Measurements from ENCODE around the gene P3H3. TPM values are rescaled to one million over a fixed set of nuclear protein-coding genes. Genes with fewer than 3 reads are reported as not detected.
"Not testable (repeated sequence)": the region's sequence is repeated elsewhere in the genome, so short reads cannot be mapped to it uniquely, and the experiment has no call there.

The P3H3 gene
- total RNA-seq, 2 experiments from 2014 or later: 0.26 TPM; not detected in 1

DNA sequence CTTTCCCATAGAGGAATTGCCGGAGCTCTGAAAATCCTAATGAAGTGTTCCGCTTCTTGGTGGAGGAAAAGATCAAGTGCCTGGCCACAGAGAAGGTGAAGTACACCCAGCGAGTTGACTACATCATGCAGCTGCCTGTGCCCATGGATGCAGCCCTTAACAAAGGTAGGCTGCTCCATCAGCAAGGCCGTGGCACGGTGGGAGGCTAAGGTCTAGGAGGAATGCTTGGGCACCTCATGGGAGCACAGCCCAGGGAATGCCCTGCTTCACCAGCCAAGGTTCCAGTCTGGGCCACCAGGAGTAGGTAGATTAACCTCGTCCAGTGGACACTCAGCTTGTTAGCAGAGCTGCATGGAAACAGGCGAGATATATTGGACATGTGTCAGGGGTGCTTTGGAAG, 32.7 kb downstream of the P3H3 start:
- DNase-seq: no peak
- no peak for ATAC-seq
- H3K27ac Mint-ChIP-seq: no peak overlapping the region
- H3K4me1 Mint-ChIP-seq (ENCODE audit: low read depth): peaks cover 2% of the 10 kb centered on the region
- peaks cover 65% of the 10 kb centered on the region for H3K36me3 Mint-ChIP-seq (ENCODE audit: low read depth)
- H3K27me3 Mint-ChIP-seq (ENCODE audit: low read depth): no peaks in the 10 kb centered on the region
- CTCF ChIA-PET: interaction anchor here (1.0 to 1.1 kb wide), 2 partner anchors 11 to 323 kb away, joined by 3 read pairs; no protein-coding TSS in a partner anchor
- H3K4me3 Mint-ChIP-seq: no peak overlapping the region
- no peaks in the 10 kb centered on the region for H3K9me3 Mint-ChIP-seq (ENCODE audit: insufficient read depth)
- POLR2A ChIA-PET: interaction anchor here (0.7 to 1.8 kb wide), 3 partner anchors 9 to 83 kb away, joined by 3 to 13 read pairs (median 4); partner anchors contain the start of genes C12orf57, CDCA3, RNU7-1 and USP5

- ChIA-PET POLR2A (interaction anchor here (0.7 to 1.8 kb wide), 3 partner anchors 9 to 82 kb away, joined by 3 to 13 read pairs (median 4); partner anchors contain the start of genes C12orf57, CDCA3, RNU7-1 and USP5), CTCF (interaction anchor here (1.0 to 1.1 kb wide), 2 partner anchors 11 to 324 kb away, joined by 3 read pairs; no protein-coding TSS in a partner anchor)
- peaks cover 66% of the 10 kb centered on the region for H3K36me3 Mint-ChIP-seq (ENCODE audit: low read depth)
- no peaks in the 10 kb centered on the region for H3K9me3 Mint-ChIP-seq (ENCODE audit: insufficient read depth)
- ATAC-seq (no peak), DNase-seq (no peak)
- H3K27me3 Mint-ChIP-seq (ENCODE audit: low read depth): no peaks in the 10 kb centered on the region
- no peak overlapping the region for H3K27ac Mint-ChIP-seq
- no peak overlapping the region for H3K4me3 Mint-ChIP-seq
- peaks cover 6% of the 10 kb centered on the region for H3K4me1 Mint-ChIP-seq (ENCODE audit: low read depth)
Measured at GRCh38 chr12:6861391-6861790, 33.2 kb downstream of the P3H3 start.

DNA sequence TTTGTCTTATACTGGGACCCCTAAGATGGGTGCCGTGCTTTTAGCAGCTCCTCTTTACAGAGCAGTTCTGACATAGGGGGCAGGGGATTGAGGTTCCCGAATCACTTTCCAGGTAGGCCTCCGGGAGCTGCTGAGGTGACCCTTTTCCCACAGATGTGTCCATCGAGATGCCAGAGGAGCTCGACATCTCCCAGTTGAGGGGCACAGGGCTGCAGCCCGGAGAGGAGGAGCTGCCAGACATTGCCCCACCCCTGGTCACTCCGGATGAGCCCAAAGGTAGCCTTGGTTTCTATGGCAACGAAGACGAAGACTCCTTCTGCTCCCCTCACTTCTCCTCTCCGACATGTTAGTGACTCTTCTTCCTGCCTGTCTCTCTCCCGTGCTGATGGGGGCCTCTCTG, 34.8 kb downstream of the P3H3 start:
- no peak for ATAC-seq
- H3K36me3 Mint-ChIP-seq (ENCODE audit: low read depth): peaks cover 59% of the 10 kb centered on the region
- H3K4me1 Mint-ChIP-seq (ENCODE audit: low read depth): peaks cover 15% of the 10 kb centered on the region
- no peak overlapping the region for H3K4me3 Mint-ChIP-seq
- no peaks in the 10 kb centered on the region for H3K9me3 Mint-ChIP-seq (ENCODE audit: insufficient read depth)
- no peak overlapping the region for H3K27ac Mint-ChIP-seq
- H3K27me3 Mint-ChIP-seq (ENCODE audit: low read depth): no peaks in the 10 kb centered on the region
- CTCF ChIA-PET: interaction anchor here (0.9 kb wide), 2 partner anchors 9 to 27 kb away, joined by 3 to 4 read pairs; no protein-coding TSS in a partner anchor
- POLR2A ChIA-PET: interaction anchor here (0.7 kb wide), 1 partner anchor 10 kb away, joined by 4 read pairs; no protein-coding TSS in a partner anchor
- no peak for DNase-seq

- ATAC-seq: no peak
- ChIA-PET CTCF (interaction anchor here (0.9 to 1.2 kb wide), 3 partner anchors 9 to 83 kb away, joined by 3 to 4 read pairs (median 3); no protein-coding TSS in a partner anchor), POLR2A (interaction anchor here (0.7 to 6.8 kb wide), 2 partner anchors 11 kb away, joined by 4 to 93 read pairs; partner anchors contain the start of genes CDCA3 and USP5)
- no peak overlapping the region for H3K4me3 Mint-ChIP-seq
- H3K36me3 Mint-ChIP-seq (ENCODE audit: low read depth): peaks cover 64% of the 10 kb centered on the region
- no peaks in the 10 kb centered on the region for H3K9me3 Mint-ChIP-seq (ENCODE audit: insufficient read depth)
- DNase-seq: no peak
- H3K27ac Mint-ChIP-seq: no peak overlapping the region
- peaks cover 21% of the 10 kb centered on the region for H3K4me1 Mint-ChIP-seq (ENCODE audit: low read depth)
- no peaks in the 10 kb centered on the region for H3K27me3 Mint-ChIP-seq (ENCODE audit: low read depth)
Measured at GRCh38 chr12:6863586-6864321, 35.5 kb downstream of the P3H3 start.

GRCh38 chr12:6865307-6865706, 37.1 kb downstream of the P3H3 start:
- not testable (repeated sequence) for H3K4me3 Mint-ChIP-seq; H3K9me3 Mint-ChIP-seq (ENCODE audit: insufficient read depth); H3K27ac Mint-ChIP-seq; H3K27me3 Mint-ChIP-seq (ENCODE audit: low read depth); ATAC-seq; DNase-seq
- peaks cover 70% of the 10 kb centered on the region for H3K36me3 Mint-ChIP-seq (ENCODE audit: low read depth)
- H3K4me1 Mint-ChIP-seq (ENCODE audit: low read depth): peaks cover 37% of the 10 kb centered on the region
- POLR2A ChIA-PET: interaction anchor here (0.9 to 6.8 kb wide), 4 partner anchors 12 to 233 kb away, joined by 3 to 93 read pairs (median 4); partner anchors contain the start of genes CDCA3, MLF2 and USP5
- CTCF ChIA-PET: interaction anchor here (1.4 to 2.8 kb wide), 2 partner anchors 22 to 26 kb away, joined by 3 to 12 read pairs; no protein-coding TSS in a partner anchor

DNA sequence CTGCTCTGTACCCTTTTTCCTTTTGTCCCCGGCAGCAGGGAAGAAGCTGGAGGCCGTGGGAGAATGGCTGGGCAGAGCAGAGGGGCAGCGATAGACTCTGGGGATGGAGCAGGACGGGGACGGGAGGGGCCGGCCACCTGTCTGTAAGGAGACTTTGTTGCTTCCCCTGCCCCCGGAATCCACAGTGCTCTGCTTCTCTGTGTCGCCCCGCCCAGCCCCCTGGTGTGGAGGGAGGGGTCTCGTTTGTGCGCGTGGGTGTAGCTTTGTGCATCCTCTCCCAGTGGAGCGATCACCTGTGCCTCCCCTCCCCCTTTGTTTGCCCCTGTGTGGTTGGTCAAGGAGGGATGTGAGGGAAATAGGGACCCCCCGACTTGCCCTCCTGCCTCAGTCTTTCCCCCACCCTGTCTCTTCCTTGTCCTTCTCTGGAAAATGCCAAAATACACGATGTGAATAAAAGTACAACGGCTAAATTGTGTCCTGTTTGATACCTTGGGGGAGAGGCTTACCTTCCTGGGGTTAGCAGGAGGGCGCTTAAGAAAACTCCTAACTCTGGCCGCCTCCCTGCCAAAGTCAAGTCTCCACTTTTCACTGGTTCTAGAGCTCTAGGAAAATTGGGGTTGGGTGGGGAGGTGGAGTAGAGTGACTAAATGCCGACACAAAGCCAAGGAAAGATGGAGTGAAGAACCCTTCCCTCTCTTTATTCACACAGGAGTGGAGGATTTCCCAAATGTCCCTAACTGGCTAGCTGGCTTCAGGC, 38.1 kb downstream of the P3H3 start:
- H3K4me3 Mint-ChIP-seq: peak overlapping the region; percentile 98
- DNase-seq: no peak
- ChIA-PET POLR2A (interaction anchor here (0.5 to 6.8 kb wide), 15 partner anchors 13 to 254 kb away, joined by 3 to 93 read pairs (median 3); partner anchors contain the start of genes C12orf57, CDCA3, MLF2 and PTPN6), CTCF (interaction anchor here (1.8 to 4.4 kb wide), 4 partner anchors 14 to 72 kb away, joined by 4 to 31 read pairs (median 18); partner anchors contain the start of genes CDCA3 and USP5)
- H3K4me1 Mint-ChIP-seq (ENCODE audit: low read depth): peaks cover 47% of the 10 kb centered on the region
- H3K27ac Mint-ChIP-seq: peak overlapping the region; percentile 96
- peaks cover 70% of the 10 kb centered on the region for H3K36me3 Mint-ChIP-seq (ENCODE audit: low read depth)
- no peaks in the 10 kb centered on the region for H3K9me3 Mint-ChIP-seq (ENCODE audit: insufficient read depth)
- ATAC-seq: no peak
- no peaks in the 10 kb centered on the region for H3K27me3 Mint-ChIP-seq (ENCODE audit: low read depth)

DNA sequence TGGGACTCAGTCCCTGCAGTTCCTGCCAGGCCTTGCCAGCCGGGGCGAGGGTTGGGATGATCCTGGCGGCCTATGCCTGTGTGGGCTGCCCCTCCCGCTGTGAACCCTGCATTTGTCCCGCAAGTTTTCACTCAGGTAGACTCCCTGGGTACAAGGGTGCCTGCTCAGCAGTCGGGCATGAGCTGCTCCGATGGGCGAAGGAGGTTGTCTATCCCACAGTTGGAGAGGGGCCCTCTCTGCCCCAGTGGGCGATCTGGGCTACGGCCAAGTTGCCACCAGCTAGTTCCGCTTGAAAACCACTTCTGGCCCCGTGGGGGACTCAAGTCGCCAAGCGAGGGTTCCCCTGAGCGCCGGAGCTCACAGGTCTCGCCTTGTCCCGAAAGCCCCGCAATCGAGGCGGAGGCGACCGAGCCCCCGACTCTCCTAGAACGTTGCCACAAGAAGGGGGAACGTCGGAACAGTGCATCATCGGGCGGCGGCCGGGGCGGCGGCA, 38.8 kb downstream of the P3H3 start:
- DNase-seq: no peak
- H3K9me3 Mint-ChIP-seq (ENCODE audit: insufficient read depth): no peaks in the 10 kb centered on the region
- H3K4me3 Mint-ChIP-seq: peak overlapping the region; percentile 98
- H3K4me1 Mint-ChIP-seq (ENCODE audit: low read depth): peaks cover 53% of the 10 kb centered on the region
- peak; percentile 4 for ATAC-seq
- ChIA-PET CTCF (interaction anchor here (1.1 to 4.4 kb wide), 7 partner anchors 14 to 143 kb away, joined by 3 to 31 read pairs (median 12); partner anchors contain the start of genes CDCA3, COPS7A and USP5), POLR2A (interaction anchor here (0.5 to 6.8 kb wide), 17 partner anchors 12 to 254 kb away, joined by 3 to 93 read pairs (median 3); partner anchors contain the start of genes C12orf57, CDCA3, PTPN6 and RNU7-1)
- peaks cover 76% of the 10 kb centered on the region for H3K36me3 Mint-ChIP-seq (ENCODE audit: low read depth)
- H3K27ac Mint-ChIP-seq: peak overlapping the region; percentile 96
- H3K27me3 Mint-ChIP-seq (ENCODE audit: low read depth): no peaks in the 10 kb centered on the region

GRCh38 chr12:6867413-6868210, 39.4 kb downstream of the P3H3 start, which contains the start of gene TPI1:
TPI1 (plus strand) TSS chr12:6867531; CDS start chr12:6867567, 36 bp downstream.
- POLR2A ChIA-PET: interaction anchor here (0.9 to 6.8 kb wide), 17 partner anchors 14 to 255 kb away, joined by 3 to 93 read pairs (median 3); partner anchors contain the start of genes C12orf57, CDCA3, PTPN6 and RNU7-1
- ATAC-seq (peak; percentile 70), DNase-seq (peak; percentile 85)
- Mint-ChIP-seq H3K4me1 (ENCODE audit: low read depth) (peaks cover 58% of the 10 kb centered on the region), H3K36me3 (ENCODE audit: low read depth) (peaks cover 77% of the 10 kb centered on the region), H3K4me3 (peak within 1 kb of the TSS; percentile 98), H3K27me3 (ENCODE audit: low read depth) (no peaks in the 10 kb centered on the region), H3K27ac (peak within 1 kb of the TSS; percentile 96), H3K9me3 (ENCODE audit: insufficient read depth) (no peaks in the 10 kb centered on the region)
- CTCF ChIA-PET: interaction anchor here (0.6 to 4.4 kb wide), 11 partner anchors 15 to 870 kb away, joined by 3 to 31 read pairs (median 9); partner anchors contain the start of genes CDCA3, COPS7A, PTPN6 and USP5

DNA sequence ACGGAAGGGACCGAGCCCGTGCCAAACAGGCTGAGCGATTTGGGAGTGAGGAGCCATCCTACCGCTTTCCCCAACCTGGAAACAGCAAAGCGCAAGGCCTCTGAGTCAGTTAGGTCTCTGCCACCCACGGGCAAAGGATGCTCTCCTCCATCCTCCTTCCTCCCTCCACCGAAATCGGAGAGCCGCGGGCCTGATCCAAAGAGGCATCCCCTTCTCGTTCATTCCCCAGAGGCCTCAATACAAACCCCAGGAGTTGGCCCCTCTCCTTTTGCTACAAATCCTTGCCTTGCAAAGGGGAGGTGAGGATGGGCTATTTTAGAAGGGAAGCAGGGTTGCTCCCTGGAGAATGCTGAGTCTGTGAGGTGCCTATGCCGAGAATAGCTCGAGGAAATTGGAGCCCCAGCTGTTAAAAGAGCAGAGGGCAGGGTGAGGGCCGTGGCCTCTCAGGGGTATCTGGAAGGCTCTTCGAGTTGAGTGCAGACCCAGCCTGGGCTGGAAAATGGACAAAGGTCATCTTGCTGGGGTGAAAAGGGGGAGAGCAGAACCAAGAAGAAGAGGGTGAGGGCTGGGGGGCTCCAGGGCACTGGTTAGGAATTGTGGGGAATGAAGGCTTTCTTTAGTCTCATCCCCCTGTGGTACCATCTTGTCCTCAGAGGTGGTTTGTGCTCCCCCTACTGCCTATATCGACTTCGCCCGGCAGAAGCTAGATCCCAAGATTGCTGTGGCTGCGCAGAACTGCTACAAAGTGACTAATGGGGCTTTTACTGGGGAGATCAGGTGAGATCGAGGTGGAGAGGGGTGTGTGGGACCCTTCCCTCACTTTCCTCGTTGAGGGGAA, 40.2 kb downstream of the P3H3 start:
- Mint-ChIP-seq H3K4me1 (ENCODE audit: low read depth) (peaks cover 58% of the 10 kb centered on the region), H3K9me3 (ENCODE audit: insufficient read depth) (no peaks in the 10 kb centered on the region), H3K27me3 (ENCODE audit: low read depth) (no peaks in the 10 kb centered on the region), H3K4me3 (peak overlapping the region; percentile 98), H3K36me3 (ENCODE audit: low read depth) (peaks cover 74% of the 10 kb centered on the region), H3K27ac (peak overlapping the region; percentile 94)
- POLR2A ChIA-PET: interaction anchor here (0.9 to 6.8 kb wide), 14 partner anchors 14 to 124 kb away, joined by 3 to 93 read pairs (median 6); partner anchors contain the start of genes C12orf57, CDCA3, RNU7-1 and USP5
- CTCF ChIA-PET: interaction anchor here (0.7 to 6.1 kb wide), 26 partner anchors 13 to 245 kb away, joined by 3 to 121 read pairs (median 6); partner anchors contain the start of genes CDCA3, COPS7A, LAG3 and LPCAT3
- no peak for DNase-seq
- ATAC-seq: no peak
